GM12878 (cell line): ENCODE data around the gene NAALADL2. TPM values are rescaled to one million over a fixed set of nuclear protein-coding genes. Genes with fewer than 3 reads are reported as not detected.

Experiments
- ATAC-seq: fragments of 200-7000 bp; cut with Tn5 transposase; 3 replicates; pipeline ENCODE4 v1.9.1; 2020; ENCODE audit warnings: mild to moderate bottlenecking, moderate library complexity
- BruUV-seq: library from RNA; stranded (reverse); fragments of 400-500 nt; replicated peaks from 2 replicates; lab custom pipeline; 2021; lab: Mats Ljungman, UMichigan
- CTCF ChIA-PET: fragments of 300-600 bp; sonication (Branson Sonifier 250); formaldehyde crosslinking; extraction: SDS; loops from one replicate; lab custom pipeline; 2021; ENCODE audit warnings: inconsistent platforms; lab: Yijun Ruan, JAX
- POLR2A ChIA-PET: fragments of 350-600 bp; formaldehyde crosslinking; extraction: SDS; loops from one replicate; lab custom pipeline; 2021; ENCODE audit warnings: inconsistent platforms; lab: Charles Lee
- RAD21 ChIA-PET: fragments of 300-600 bp; sonication (Branson Sonifier 250); formaldehyde crosslinking; loops from one replicate; lab custom pipeline; 2023; ENCODE audit warnings: antibody characterized with exemption; ENCODE audit not compliant: unreplicated experiment; lab: Charles Lee
- SMC1A ChIA-PET: fragments of 300-600 bp; sonication (Branson Sonifier 250); formaldehyde crosslinking; loops from one replicate; lab custom pipeline; 2023; ENCODE audit not compliant: unreplicated experiment, uncharacterized antibody; lab: Charles Lee
- DNase-seq: peaks from one replicate; pipeline ENCODE4 v3.0.0-alpha.2; 2011; ENCODE audit warnings: low read depth, low spot score
- FAIRE-seq: peaks from 3 replicates; lab custom pipeline; 2011; peaks lifted over from hg19 to GRCh38; lab: Jason Lieb, UNC
- H2AFZ ChIP-seq: 2 replicates; pipeline ENCODE4 v1.6.0; 2011; ENCODE audit warnings: low read depth, low read length, control low read depth; ENCODE audit not compliant: control insufficient read depth
- H3K27ac ChIP-seq: 2 replicates; pipeline ENCODE4 v1.5.1; 2011; ENCODE audit warnings: control low read depth; ENCODE audit not compliant: control insufficient read depth, insufficient read depth
- H3K27me3 ChIP-seq, 2 experiments: replicated peaks in 1 of 2; 2 replicates each; pipeline versions ENCODE4 v1.6.0 to v1.6.1; 2011; ENCODE audit warnings: low read length in 1 of 2; ENCODE audit not compliant: control insufficient read depth in 2 of 2, insufficient read depth in 2 of 2
- H3K36me3 ChIP-seq, 2 experiments: 2 replicates each; pipeline ENCODE4 v1.5.1; 2011; ENCODE audit warnings: low read length in 1 of 2; ENCODE audit not compliant: control insufficient read depth in 2 of 2, insufficient read depth in 2 of 2
- H3K4me1 ChIP-seq: 2 replicates; pipeline ENCODE4 v1.6.1; 2011; ENCODE audit warnings: mild to moderate bottlenecking, low read length, moderate library complexity, mixed read lengths; ENCODE audit not compliant: control insufficient read depth, insufficient read depth
- H3K4me2 ChIP-seq: 2 replicates; pipeline ENCODE4 v1.6.0; 2011; ENCODE audit warnings: control low read depth; ENCODE audit not compliant: control insufficient read depth, insufficient read depth
- H3K4me3 ChIP-seq: fragments of 200-600 bp; sonication (generic); 2 replicates; pipeline ENCODE4 v1.5.1; 2016
- H3K79me2 ChIP-seq: 2 replicates; pipeline ENCODE4 v1.6.0; 2011; ENCODE audit warnings: low read length; ENCODE audit not compliant: control insufficient read depth, insufficient read depth
- H3K9ac ChIP-seq: 2 replicates; pipeline ENCODE4 v1.8.0; 2011; ENCODE audit warnings: low read length, control low read depth, mixed read lengths; ENCODE audit not compliant: control insufficient read depth, insufficient read depth
- H3K9me3 ChIP-seq: replicated peaks from 3 replicates; pipeline ENCODE4 v1.5.1; 2011; ENCODE audit warnings: mild to moderate bottlenecking, low read length; ENCODE audit not compliant: control insufficient read depth, insufficient read depth
- H4K20me1 ChIP-seq: 2 replicates; pipeline ENCODE4 v1.6.0; 2011; ENCODE audit not compliant: control insufficient read depth, insufficient read depth
- ATF7 ChIP-seq: fragments of 450-650 bp; IDR thresholded peaks from 2 replicates; pipeline ENCODE4 v1.6.1; 2016; ENCODE audit warnings: low read depth, mild to moderate bottlenecking
- CBFB ChIP-seq: IDR thresholded peaks from 2 replicates; pipeline ENCODE4 v1.6.1; 2016; ENCODE audit warnings: antibody characterized with exemption, low read depth
- CEBPB ChIP-seq, 2 experiments: fragments of 150-350 bp in 1 of 2; IDR thresholded peaks; 2 replicates each; pipeline ENCODE4 v1.6.1; 2012 to 2014; ENCODE audit warnings: low read depth in 2 of 2, low read length in 2 of 2, borderline replicate concordance in 1 of 2, inconsistent platforms in 1 of 2
- CREB1 ChIP-seq: IDR thresholded peaks from 2 replicates; pipeline ENCODE4 v1.6.1; 2012; ENCODE audit warnings: low read depth, mild to moderate bottlenecking, inconsistent platforms
- CREM ChIP-seq: IDR thresholded peaks from 2 replicates; pipeline ENCODE4 v1.6.1; 2014; ENCODE audit warnings: antibody characterized with exemption, low read depth
- DPF2 ChIP-seq: fragments of 450-650 bp; IDR thresholded peaks from 2 replicates; pipeline ENCODE4 v1.6.1; 2017; ENCODE audit warnings: mild to moderate bottlenecking
- EED ChIP-seq: sonication (generic); IDR thresholded peaks from 2 replicates; pipeline ENCODE4 v1.6.1; 2016; ENCODE audit warnings: antibody characterized with exemption, low read depth
- FOXM1 ChIP-seq: IDR thresholded peaks from 2 replicates; pipeline ENCODE4 v1.6.1; 2012; ENCODE audit warnings: low read depth, mild to moderate bottlenecking, inconsistent platforms, low read length, moderate library complexity
- IKZF2 ChIP-seq, 2 experiments: fragments of 450-650 bp; IDR thresholded peaks; 2 replicates each; pipeline ENCODE4 v1.6.1; 2017; ENCODE audit warnings: mild to moderate bottlenecking in 2 of 2, moderate library complexity in 2 of 2
- IRF4 ChIP-seq: IDR thresholded peaks from 2 replicates; pipeline ENCODE4 v1.6.1; 2011; ENCODE audit warnings: low read depth, low read length
- JUNB ChIP-seq: IDR thresholded peaks from 2 replicates; pipeline ENCODE4 v1.6.1; 2016; ENCODE audit warnings: antibody characterized with exemption, mild to moderate bottlenecking
- LARP7 ChIP-seq: fragments of 450-650 bp; IDR thresholded peaks from 2 replicates; pipeline ENCODE4 v1.6.1; 2017; ENCODE audit warnings: mild to moderate bottlenecking
- MTA2 ChIP-seq: fragments of 450-650 bp; IDR thresholded peaks from 2 replicates; pipeline ENCODE4 v1.6.1; 2016; ENCODE audit warnings: low read depth, mild to moderate bottlenecking, moderate library complexity
- MTA3 ChIP-seq: IDR thresholded peaks from 2 replicates; pipeline ENCODE4 v1.6.1; 2012; ENCODE audit warnings: low read length, inconsistent platforms, borderline replicate concordance
- PAX5 ChIP-seq: IDR thresholded peaks from 2 replicates; pipeline ENCODE4 v1.6.1; 2011; ENCODE audit warnings: low read depth, low read length, borderline replicate concordance
- RAD21 ChIP-seq: IDR thresholded peaks from 2 replicates; pipeline ENCODE4 v1.6.1; 2011; ENCODE audit warnings: mild to moderate bottlenecking, low read depth, low read length, moderate library complexity; ENCODE audit not compliant: insufficient read depth
- RUNX3 ChIP-seq: IDR thresholded peaks from 2 replicates; pipeline ENCODE4 v1.6.1; 2012; ENCODE audit warnings: low read length, inconsistent platforms
- SPI1 ChIP-seq: IDR thresholded peaks from 2 replicates; pipeline ENCODE4 v1.6.1; 2011; ENCODE audit warnings: low read depth, mild to moderate bottlenecking, low read length, moderate library complexity, borderline replicate concordance; ENCODE audit not compliant: insufficient read depth
- WRNIP1 ChIP-seq: IDR thresholded peaks from 2 replicates; pipeline ENCODE4 v1.6.1; 2011; ENCODE audit warnings: low read depth, low read length, improper control_type of control experiment, borderline replicate concordance
- WGBS: methylation state at CpG from one replicate; pipeline ENCODE4 v1.1.6; 2016; ENCODE audit warnings: low lambda C conversion rate; ENCODE audit not compliant: insufficient replicate concordance, insufficient coverage; ENCODE audit errors: missing lambda C conversion rate; 5-methylcytosine and 5-hydroxymethylcytosine counted together
- in situ Hi-C: fragments of 300-500 bp; cut with MboI; formaldehyde crosslinking; loops from 9 replicates; pipeline ENCODE4 v1.14.3; 2018; ENCODE audit warnings: mixed read lengths
- intact Hi-C: fragments of 100-400 bp; cut with micrococcal nuclease; formaldehyde crosslinking; loops from one replicate; pipeline ENCODE4 v1.14.2; 2022; ENCODE audit not compliant: unreplicated experiment
- polyA plus RNA-seq, 11 experiments: library from polyadenylated mRNA; depleted of rRNA in 4 of 11; unstranded in 6 of 11; stranded (reverse) in 5 of 11; fragments of >200 nt; fragmentation: Nextera tagmentation in 4 of 11; fragmentation: Illumina TruSeq in 1 of 11; extraction: Ambion mirVana in 4 of 11; extraction: Trizol in 1 of 11; gene quantifications; 1 replicate in 1 of 11; 2 replicates in 10 of 11; pipeline versions ENCODE4 v1.2.1 to v1.2.3, GENCODE V29; 2011 to 2016; ENCODE audit warnings: inconsistent platforms in 2 of 11, missing spikeins in 2 of 11, low read depth in 1 of 11
- total RNA-seq, 4 experiments: library from RNA; depleted of rRNA in 3 of 4; stranded (reverse); fragments of >200 nt in 3 of 4; fragmentation: Illumina TruSeq in 1 of 4; extraction: Trizol in 1 of 4; gene quantifications; 2 replicates each; pipeline versions ENCODE4 v1.2.1 to v1.2.3, GENCODE V29; 2013 to 2021
- TF ChIP-seq, protein P1 (sequence below): fragments of 450-650 bp; IDR thresholded peaks from 2 replicates; pipeline ENCODE4 v1.6.1; 2017; ENCODE audit warnings: low read depth, mild to moderate bottlenecking, moderate library complexity
- TF ChIP-seq, protein P2 (sequence below): IDR thresholded peaks from 2 replicates; pipeline ENCODE4 v1.6.1; 2012; ENCODE audit warnings: low read depth, low read length, improper control_type of control experiment
- TF ChIP-seq, protein P3 (sequence below): IDR thresholded peaks from 2 replicates; pipeline ENCODE4 v1.6.1; 2012; ENCODE audit warnings: low read length, inconsistent platforms

Gene NAALADL2
- total and polyA plus RNA-seq, 10 of the 15 experiments (the other 5 are each of a cell fraction or from before 2014, with no cell fraction given): 0.06 to 10.8 (median 0.46) TPM

GRCh38 chr3:175486255-175486654 lies 627.1 kb downstream of the NAALADL2 start:
- H4K20me1 ChIP-seq: no peaks in the 10 kb centered on the region
- peaks cover 5% of the 10 kb centered on the region; the same call in 1 of the 2 replicates for H3K4me1 ChIP-seq
- intact Hi-C loops (loop anchor here (2.0 kb wide), 1 partner anchor 211 kb away; no protein-coding TSS in a partner anchor), in situ Hi-C loops (no loop called here)
- 11% methylated on average over 6 of the region's 6 CpGs for WGBS
- H3K27me3 ChIP-seq: no peaks in the 10 kb centered on the region
- peak; percentile 39 for DNase-seq
- H2AFZ ChIP-seq: no peak overlapping the region
- H3K9ac ChIP-seq: no peak overlapping the region
- no peaks in the 10 kb centered on the region for H3K36me3 ChIP-seq
- ChIA-PET SMC1A (interaction anchor here (0.7 to 2.7 kb wide), 15 partner anchors 8 to 219 kb away, joined by 3 to 12 read pairs (median 5); no protein-coding TSS in a partner anchor), CTCF (interaction anchor here (0.6 to 2.0 kb wide), 4 partner anchors 12 to 220 kb away, joined by 3 to 5 read pairs (median 4); no protein-coding TSS in a partner anchor), POLR2A (interaction anchor here (1.2 kb wide), 1 partner anchor 211 kb away, joined by 4 read pairs; no protein-coding TSS in a partner anchor), RAD21 (interaction anchor here (0.7 to 2.7 kb wide), 8 partner anchors 9 to 217 kb away, joined by 3 to 14 read pairs (median 8); no protein-coding TSS in a partner anchor)
- H3K4me2 ChIP-seq: no peak overlapping the region
- H3K9me3 ChIP-seq: no peaks in the 10 kb centered on the region
- no TSS peak for BruUV-seq
- ATAC-seq: peak; percentile 81
- FAIRE-seq: no peak
- H3K27ac ChIP-seq: no peak overlapping the region
- H3K79me2 ChIP-seq: no peaks in the 10 kb centered on the region
- no peak overlapping the region for H3K4me3 ChIP-seq
- TF ChIP-seq RUNX3 (peak; percentile 25; the same call in 1 of the 2 replicates), LARP7 (no peak), PAX5 (0 out of 2 replicates have a peak, but pooled peaks have one; percentile 7), EED (peak; percentile 70), IKZF2 (IDR thresholded peaks at IDR 0.05) (peak; percentile 59 to 63; a peak in 3 of 4 replicates), CEBPB (IDR thresholded peaks at IDR 0.05; ENCODE audit: borderline replicate concordance in 1 of 2, low read depth in 2 of 2, low read length in 2 of 2) (0 out of 4 replicates have a peak, but pooled peaks of 1 of the 2 experiments have one; percentile 18), CBFB (0 out of 2 replicates have a peak, but pooled peaks have one; percentile 14), CREB1 (peak; percentile 49; the same call in 1 of the 2 replicates), MTA3 (0 out of 2 replicates have a peak, but pooled peaks have one; percentile 50), CREM (peak; percentile 46; the same call in 1 of the 2 replicates), DPF2 (peak; percentile 56), WRNIP1 (no peak), SPI1 (peak; percentile 88; the same call in 1 of the 2 replicates), FOXM1 (peak; percentile 68; the same call in 1 of the 2 replicates), MTA2 (peak; percentile 63; the same call in 1 of the 2 replicates), RAD21 (peak; percentile 3; the same call in 1 of the 2 replicates), IRF4 (peak; percentile 62; the same call in 1 of the 2 replicates), ATF7 (0 out of 2 replicates have a peak, but pooled peaks have one; percentile 28), JUNB (peak; percentile 84)
- TF ChIP-seq, protein P1, sequence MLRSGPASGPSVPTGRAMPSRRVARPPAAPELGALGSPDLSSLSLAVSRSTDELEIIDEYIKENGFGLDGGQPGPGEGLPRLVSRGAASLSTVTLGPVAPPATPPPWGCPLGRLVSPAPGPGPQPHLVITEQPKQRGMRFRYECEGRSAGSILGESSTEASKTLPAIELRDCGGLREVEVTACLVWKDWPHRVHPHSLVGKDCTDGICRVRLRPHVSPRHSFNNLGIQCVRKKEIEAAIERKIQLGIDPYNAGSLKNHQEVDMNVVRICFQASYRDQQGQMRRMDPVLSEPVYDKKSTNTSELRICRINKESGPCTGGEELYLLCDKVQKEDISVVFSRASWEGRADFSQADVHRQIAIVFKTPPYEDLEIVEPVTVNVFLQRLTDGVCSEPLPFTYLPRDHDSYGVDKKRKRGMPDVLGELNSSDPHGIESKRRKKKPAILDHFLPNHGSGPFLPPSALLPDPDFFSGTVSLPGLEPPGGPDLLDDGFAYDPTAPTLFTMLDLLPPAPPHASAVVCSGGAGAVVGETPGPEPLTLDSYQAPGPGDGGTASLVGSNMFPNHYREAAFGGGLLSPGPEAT: peak; percentile 50; the same call in 1 of the 2 replicates
- TF ChIP-seq, protein P2, sequence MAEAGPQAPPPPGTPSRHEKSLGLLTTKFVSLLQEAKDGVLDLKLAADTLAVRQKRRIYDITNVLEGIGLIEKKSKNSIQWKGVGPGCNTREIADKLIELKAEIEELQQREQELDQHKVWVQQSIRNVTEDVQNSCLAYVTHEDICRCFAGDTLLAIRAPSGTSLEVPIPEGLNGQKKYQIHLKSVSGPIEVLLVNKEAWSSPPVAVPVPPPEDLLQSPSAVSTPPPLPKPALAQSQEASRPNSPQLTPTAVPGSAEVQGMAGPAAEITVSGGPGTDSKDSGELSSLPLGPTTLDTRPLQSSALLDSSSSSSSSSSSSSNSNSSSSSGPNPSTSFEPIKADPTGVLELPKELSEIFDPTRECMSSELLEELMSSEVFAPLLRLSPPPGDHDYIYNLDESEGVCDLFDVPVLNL: no peak
- TF ChIP-seq, protein P3, sequence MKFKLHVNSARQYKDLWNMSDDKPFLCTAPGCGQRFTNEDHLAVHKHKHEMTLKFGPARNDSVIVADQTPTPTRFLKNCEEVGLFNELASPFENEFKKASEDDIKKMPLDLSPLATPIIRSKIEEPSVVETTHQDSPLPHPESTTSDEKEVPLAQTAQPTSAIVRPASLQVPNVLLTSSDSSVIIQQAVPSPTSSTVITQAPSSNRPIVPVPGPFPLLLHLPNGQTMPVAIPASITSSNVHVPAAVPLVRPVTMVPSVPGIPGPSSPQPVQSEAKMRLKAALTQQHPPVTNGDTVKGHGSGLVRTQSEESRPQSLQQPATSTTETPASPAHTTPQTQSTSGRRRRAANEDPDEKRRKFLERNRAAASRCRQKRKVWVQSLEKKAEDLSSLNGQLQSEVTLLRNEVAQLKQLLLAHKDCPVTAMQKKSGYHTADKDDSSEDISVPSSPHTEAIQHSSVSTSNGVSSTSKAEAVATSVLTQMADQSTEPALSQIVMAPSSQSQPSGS: 0 out of 2 replicates have a peak, but pooled peaks have one; percentile 30
